Measurements from ENCODE around the gene MS4A10.
A peak's percentile ranks its signal among the peaks of the same experiment; 100 is the strongest.

Gene MS4A10

GRCh38 chr11:60765355-60765754, 19.8 kb upstream of the MS4A10 start:
- DNase-seq (ENCODE audit: low read depth in 2 of 2) = no peak

- no peak for DNase-seq (ENCODE audit: low read depth in 2 of 2)
Observed at GRCh38 chr11:60766547-60766946, 18.6 kb upstream of the MS4A10 start.

GRCh38 chr11:60767388-60767811, 17.7 kb upstream of the MS4A10 start:
- no peak for DNase-seq (ENCODE audit: low read depth in 2 of 2)

GRCh38 chr11:60768202-60768601, 16.9 kb upstream of the MS4A10 start:
- no peak for DNase-seq (ENCODE audit: low read depth in 2 of 2)

GRCh38 chr11:60769273-60769672, 15.9 kb upstream of the MS4A10 start:
- no peak for DNase-seq (ENCODE audit: low read depth in 2 of 2)

- no peak for DNase-seq (ENCODE audit: low read depth in 2 of 2)
Observed at GRCh38 chr11:60769811-60770210, 15.3 kb upstream of the MS4A10 start.

GRCh38 chr11:60771146-60771545, 14.0 kb upstream of the MS4A10 start:
- no peak for DNase-seq (ENCODE audit: low read depth in 2 of 2)

GRCh38 chr11:60771879-60772525, 13.1 kb upstream of the MS4A10 start:
- DNase-seq (ENCODE audit: low read depth in 2 of 2) = no peak

- DNase-seq (ENCODE audit: low read depth in 2 of 2) = no peak
Observed at GRCh38 chr11:60772666-60773065, 12.5 kb upstream of the MS4A10 start.

GRCh38 chr11:60774726-60775125, 10.4 kb upstream of the MS4A10 start:
- DNase-seq (ENCODE audit: low read depth in 2 of 2) = no peak

GRCh38 chr11:60775420-60775961, 9.6 kb upstream of the MS4A10 start:
- DNase-seq (ENCODE audit: low read depth in 2 of 2) = peak; percentile 52 to 59

GRCh38 chr11:60776167-60776566, 9.0 kb upstream of the MS4A10 start:
- no peak for DNase-seq (ENCODE audit: low read depth in 2 of 2)

- no peak for DNase-seq (ENCODE audit: low read depth in 2 of 2)
Observed at GRCh38 chr11:60777106-60777505, 8.0 kb upstream of the MS4A10 start.

GRCh38 chr11:60777572-60777971, 7.6 kb upstream of the MS4A10 start:
- DNase-seq (ENCODE audit: low read depth in 2 of 2) = no peak

- no peak for DNase-seq (ENCODE audit: low read depth in 2 of 2)
Observed at GRCh38 chr11:60780065-60780464, 5.1 kb upstream of the MS4A10 start.

GRCh38 chr11:60780774-60781173, 4.4 kb upstream of the MS4A10 start:
- no peak for DNase-seq (ENCODE audit: low read depth in 2 of 2)

- no peak for DNase-seq (ENCODE audit: low read depth in 2 of 2)
Observed at GRCh38 chr11:60781286-60781980, 3.7 kb upstream of the MS4A10 start.

GRCh38 chr11:60781981-60782316, 3.2 kb upstream of the MS4A10 start:
- DNase-seq (ENCODE audit: low read depth in 2 of 2) = no peak

- no peak for DNase-seq (ENCODE audit: low read depth in 2 of 2)
Observed at GRCh38 chr11:60782393-60783140, 2.6 kb upstream of the MS4A10 start.

- DNase-seq (ENCODE audit: low read depth in 2 of 2) = no peak
Observed at GRCh38 chr11:60783141-60783484, 2.0 kb upstream of the MS4A10 start.

GRCh38 chr11:60783911-60784310, 1.2 kb upstream of the MS4A10 start:
- DNase-seq (ENCODE audit: low read depth in 2 of 2) = no peak

GRCh38 chr11:60785806-60786361, 751 bp downstream of the MS4A10 start:
- DNase-seq (ENCODE audit: low read depth in 2 of 2) = no peak

All from activated CD8-positive, alpha-beta memory T cell treated with anti-CD3 and anti-CD28 coated beads for 4 hours (primary cell).